Kidney capillary endothelial cell (primary cell): ENCODE measurements around the gene ANKMY2.
A peak's percentile ranks its signal among the peaks of the same experiment; 100 is the strongest.
"Not testable (repeated sequence)": the region's sequence is repeated elsewhere in the genome, so short reads cannot be mapped to it uniquely, and the experiment has no call there.

Source experiments
- DNase-seq: peaks from one replicate; pipeline ENCODE4 v3.0.0-alpha.2; 2018; ENCODE audit warnings: low spot score

Gene ANKMY2

DNA sequence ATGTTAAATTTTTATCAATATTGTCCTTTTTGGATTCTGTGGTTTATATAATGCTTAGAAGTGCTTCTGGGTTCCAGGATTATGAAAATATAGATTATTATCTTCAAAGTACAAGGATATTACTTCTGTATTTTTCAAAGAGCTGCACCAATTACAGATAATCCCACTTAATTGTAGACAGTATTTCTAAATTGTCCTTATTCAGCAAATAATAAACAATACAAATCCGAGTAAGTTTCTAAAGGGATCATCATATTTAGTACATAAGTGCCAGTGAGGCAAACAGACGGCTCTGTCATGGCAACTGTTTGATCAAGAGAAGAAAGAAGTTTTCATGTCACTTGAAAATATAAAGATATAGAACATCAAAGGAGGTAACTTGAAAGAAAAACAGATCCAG is 19.2 kb downstream of the ANKMY2 start:
- DNase-seq: no peak

DNA sequence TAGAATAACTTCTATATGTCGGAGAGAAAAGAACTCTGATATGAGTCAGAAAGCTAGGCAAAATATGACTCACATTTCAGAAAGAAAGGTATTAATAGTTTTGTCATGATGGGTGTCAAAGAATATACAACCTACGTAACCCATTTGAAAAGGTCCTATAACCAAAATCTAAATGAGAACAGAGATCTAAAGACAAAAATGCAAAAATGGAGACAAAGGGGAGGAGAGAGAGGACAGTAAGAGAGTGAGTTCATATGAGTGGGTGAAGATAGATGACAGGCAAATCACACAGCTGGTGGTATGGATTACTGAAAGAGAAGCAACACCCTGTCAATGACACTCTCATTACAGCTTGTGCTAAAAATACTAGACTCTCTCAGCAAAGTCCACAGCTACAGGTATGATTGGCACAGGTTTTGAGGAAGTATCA is 25.6 kb downstream of the ANKMY2 start:
- DNase-seq: no peak

DNA sequence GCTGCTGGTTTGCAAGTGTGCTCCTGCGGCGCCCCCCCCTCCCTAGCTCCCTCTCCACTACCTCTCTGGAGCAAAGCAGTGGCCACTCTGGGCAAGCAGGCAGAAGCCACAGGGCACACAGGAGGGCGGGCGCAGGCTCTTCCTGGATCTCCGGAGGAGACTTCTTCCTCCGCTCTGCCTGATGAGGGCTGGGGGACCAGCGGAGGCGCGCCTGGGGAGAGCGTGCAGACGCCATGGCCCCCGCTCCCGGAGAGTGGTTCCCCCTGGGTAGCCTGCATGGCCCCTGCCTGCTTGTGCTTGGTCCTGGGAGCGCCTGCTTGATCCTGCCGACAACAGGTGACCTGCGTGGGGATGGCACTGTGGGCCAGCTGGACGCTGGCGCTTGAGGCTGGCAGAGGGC is 29.0 kb downstream of the ANKMY2 start:
- no peak for DNase-seq

DNA sequence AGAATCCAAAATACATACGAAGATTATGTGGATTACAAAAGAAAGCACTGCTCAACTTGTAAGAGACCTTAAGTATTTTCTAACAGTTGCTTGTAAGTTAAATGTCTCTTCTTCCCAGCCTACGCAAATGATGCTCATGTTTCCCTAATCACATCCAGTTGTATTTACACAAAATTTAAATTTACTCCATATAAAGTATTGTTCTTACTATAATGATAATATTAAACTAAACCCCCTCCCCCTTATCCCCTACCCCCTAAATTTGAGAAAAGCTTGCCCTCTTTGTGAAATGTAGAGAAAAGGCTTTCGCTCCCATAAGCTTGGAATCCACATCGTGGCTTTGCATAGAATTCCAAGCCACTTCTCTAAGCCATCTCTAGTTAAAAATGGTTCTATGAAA is 29.4 kb downstream of the ANKMY2 start:
- no peak for DNase-seq

DNA sequence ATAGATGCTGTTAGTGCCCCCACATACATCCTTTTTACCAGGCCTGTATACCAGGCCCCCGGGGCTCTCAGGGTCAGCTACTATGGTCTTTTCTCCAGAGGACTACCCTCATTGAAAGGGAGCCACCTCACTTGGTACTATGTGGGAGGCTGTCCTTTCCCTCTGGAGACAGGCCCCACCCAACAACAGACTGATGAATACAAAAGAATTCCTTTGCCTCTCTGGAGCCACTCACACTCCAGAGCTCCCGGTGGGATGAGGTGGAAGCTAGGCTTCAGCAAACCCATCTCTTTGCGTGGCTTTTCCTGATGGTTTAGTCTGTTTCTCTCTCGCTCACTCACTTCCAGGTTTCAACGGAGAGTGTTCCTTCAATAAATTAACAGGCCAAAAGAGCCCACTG is 30.3 kb downstream of the ANKMY2 start:
- no peak for DNase-seq

DNA sequence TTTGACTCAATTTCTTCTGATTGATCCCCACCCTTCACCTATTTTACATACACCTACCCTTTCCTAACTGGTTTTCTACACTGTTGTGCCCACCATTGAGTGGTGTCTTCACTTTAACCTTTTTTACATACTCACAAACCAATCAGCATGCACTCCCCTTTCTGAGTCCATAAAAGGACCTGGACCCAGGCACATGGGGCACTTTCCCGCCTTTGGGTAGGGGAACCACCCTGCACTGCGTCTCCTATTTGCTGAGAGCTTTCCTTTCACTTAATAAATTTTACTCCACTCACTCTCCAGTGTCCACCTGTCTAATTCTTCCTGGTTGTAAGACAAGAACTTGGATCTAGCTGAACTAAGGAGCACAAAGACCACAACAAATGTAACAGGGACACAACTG is 33.8 kb downstream of the ANKMY2 start:
- no peak for DNase-seq

DNA sequence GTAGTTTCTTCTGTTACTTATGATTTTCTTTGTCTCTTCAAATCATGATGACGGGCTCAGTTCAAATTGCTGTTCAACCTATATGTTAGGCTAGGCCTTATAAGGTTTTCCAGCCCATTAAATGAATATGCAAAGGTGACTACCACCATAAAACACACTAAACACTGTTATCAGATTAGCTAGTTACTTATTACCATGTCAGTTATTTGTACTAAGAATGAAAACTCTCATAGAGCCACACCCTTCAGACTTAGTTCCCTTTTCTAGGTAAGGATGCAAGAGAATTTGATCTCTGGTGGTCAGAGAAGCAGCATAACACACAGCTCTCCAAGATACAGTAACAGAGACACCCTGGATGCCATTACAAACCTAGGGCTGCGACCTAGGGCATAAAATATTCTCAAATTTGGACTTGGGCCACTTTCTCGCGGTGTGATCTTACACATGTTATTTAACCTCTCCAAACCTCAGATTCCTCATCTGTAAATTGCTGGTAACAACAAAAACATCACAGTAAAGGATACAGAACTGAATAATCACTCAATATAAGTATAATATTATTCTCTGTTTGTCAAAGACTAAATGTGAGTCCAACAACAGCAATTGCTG is 35.6 kb downstream of the ANKMY2 start:
- DNase-seq: no peak

DNA sequence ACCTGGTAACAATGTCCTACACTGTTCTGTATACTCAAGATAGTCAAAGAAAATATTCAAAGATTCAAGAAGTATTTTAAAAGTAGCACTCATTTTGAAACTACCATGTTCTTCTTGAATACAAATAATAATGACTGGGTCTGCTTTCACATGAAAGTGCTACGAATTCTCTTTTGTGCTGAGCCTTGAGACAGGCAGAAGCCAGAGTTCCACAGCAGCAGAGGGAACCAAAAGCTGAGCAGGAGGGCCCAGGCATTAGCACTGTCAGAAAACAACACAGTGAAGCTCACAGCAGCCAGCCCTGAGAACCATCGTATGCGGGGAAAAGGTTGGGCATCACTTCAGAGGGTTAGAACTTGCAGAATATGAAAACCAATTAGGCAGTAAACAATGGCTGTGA is 38.9 kb downstream of the ANKMY2 start:
- no peak for DNase-seq

DNA sequence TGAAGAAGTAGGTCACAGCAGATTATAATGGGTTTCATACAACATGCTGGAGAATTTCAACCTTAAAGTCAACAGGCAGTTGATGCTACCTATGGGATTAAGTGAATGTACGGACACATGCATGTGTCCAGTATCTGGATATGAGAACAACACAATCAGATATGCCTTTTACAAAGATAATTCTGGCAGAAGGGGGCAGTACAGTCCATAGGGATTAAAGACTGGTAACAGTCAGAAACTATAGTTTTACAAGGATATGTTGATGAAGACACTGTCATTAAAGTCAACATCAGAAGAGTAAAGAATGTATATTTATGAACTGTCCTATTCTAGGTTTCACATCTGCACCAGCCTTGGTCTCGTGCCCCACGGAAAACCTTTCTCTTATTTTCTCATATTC is 41.5 kb downstream of the ANKMY2 start:
- DNase-seq: peak; percentile 2

DNA sequence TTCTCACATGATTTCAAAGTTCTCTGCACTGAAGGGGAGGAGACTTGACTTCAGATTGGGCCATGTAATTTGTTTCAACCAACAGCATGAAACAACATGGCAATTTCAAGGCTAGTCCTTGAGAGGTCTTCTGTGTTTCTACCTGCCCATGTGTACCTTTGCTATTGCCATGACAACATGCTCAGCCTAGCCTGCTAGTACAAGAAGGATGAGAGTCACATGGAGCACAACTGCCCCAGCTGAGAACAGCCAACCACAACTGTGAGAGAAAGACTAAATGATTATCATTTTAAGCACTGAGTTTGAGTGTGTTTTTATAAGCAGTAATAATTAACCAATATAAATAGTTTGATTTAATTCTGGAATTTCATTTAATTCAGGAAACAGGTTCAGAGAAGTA is 41.9 kb downstream of the ANKMY2 start:
- DNase-seq: no peak

DNA sequence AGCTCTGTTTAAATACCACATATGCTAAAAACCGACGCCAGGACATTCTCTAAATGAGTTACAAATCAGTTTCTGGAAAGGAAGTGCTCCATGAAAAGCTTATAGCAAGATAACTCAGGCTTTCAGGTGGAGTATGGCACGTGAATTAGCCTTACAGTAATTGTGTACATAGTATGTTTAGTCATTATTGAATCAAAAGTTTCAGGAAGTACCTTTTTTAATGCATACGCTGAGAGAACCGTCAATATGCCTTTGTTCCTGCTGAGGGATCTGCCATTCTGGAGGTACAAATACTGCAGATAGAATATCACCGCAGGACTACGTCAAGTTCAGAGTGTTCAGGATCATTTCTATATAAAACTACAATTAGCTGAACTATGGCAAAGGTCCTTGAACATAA is 45.7 kb downstream of the ANKMY2 start:
- DNase-seq: no peak

DNA sequence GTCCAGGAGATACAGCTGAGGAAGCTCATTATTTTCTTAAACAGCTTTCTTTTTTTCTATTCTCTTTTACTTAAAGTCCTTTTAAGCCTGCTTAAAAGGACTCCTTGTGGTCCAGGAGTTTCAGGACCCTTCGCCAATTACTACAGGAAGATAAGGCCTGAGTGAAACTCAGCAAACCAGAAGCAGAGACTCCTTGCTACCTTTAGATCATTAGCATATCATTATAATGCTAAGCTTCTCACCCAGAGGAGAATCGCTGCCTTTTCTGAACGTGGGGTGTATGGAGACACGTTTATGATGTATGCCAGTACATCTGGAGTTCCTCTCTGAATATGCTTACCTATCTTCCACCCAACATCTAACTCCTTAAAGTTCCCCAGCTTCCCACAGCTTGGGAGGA is 47.5 kb downstream of the ANKMY2 start:
- DNase-seq: no peak

DNA sequence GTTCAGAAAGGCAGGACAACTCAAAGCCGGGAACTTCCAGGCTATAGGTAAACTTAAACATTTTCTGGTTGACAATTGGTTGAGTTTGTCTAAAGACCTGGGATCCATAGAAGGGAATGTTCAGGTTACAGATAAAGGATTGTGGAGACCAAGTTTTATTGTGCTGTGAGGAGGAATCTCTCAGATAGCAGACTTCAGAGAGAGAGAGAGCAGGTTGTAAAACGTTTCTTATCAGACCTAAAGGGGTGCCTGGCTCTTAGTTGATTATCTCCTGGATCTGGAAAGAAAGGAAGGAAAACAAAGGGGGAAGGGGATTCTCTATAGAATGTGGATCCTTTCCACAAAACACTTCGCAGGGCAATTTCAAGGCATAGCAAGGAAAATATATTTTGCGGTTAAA is 50.0 kb downstream of the ANKMY2 start:
- DNase-seq: not testable (repeated sequence)

DNA sequence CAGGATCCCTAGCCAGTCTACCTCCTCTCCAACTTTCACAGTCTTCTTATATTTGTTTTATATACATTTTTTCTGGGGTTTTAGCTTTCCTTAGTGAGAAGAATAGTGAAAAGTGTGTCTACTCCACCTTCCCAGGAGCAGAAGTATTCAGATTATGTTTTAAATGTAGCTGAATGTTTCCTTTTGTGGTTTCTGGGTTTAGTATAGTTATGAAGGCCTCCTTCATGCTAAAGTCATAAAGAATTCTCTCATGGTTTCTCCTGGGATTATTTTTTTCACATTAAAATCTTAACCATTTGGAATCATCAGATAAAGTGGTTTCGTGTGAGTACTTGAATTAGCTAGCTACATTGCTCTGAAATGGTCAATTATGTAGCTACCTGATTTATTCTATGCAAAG is 50.9 kb downstream of the ANKMY2 start:
- no peak for DNase-seq

DNA sequence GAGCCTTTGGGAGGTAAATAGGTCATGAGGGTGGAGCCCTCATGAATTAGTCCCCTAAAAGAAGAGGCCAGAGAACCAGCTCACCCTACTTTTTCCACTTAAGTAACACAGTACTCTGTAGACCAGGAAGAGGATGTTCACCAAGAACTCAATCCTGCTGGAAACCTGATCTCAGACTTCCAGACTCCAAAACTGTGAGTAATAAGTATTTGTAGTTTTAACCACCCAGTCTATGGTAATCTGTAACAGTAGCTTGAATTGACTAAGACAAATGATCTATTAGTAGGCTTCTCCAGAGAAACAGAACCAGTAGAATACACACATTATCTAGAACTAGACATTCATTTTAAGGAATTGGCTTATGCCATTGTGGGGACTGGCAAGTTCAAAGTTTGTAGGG is 51.5 kb downstream of the ANKMY2 start:
- no peak for DNase-seq

DNA sequence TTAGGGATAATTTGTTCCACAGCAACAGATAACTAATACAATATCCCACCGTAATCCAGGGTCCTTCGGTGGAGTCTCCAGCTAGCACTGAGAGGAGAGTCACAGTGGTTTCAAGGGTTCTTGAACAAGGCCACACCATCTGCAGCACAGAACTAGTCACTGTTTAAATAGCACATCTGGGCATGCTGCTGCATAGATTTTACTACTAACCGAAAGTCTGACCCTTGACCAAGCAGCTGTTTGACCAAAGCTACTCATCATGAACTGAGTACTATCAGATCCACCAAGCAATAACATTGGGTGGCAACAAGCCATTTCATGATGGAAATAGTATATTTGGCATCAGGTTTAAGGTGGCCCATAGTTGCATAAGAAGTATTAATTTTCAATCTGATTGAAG is 53.2 kb downstream of the ANKMY2 start:
- DNase-seq: no peak

DNA sequence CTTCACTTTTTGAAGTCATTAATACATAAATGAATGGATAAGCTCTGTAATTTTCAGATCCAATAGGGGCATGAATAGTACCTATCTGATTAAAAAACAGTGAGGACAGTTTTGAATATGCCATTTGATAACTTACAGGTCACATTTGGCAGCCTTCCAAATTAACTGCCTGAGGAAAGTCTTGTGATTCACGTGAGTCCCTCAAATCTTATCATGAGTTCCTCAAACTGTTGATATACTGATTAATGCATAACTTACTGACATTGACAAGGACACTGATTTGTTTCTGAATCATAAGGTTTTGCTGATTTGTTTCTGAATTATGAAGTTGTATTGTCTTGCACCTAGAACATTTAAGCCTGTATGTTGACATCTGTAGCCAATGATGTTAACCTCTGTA is 55.1 kb downstream of the ANKMY2 start:
- DNase-seq: no peak

DNA sequence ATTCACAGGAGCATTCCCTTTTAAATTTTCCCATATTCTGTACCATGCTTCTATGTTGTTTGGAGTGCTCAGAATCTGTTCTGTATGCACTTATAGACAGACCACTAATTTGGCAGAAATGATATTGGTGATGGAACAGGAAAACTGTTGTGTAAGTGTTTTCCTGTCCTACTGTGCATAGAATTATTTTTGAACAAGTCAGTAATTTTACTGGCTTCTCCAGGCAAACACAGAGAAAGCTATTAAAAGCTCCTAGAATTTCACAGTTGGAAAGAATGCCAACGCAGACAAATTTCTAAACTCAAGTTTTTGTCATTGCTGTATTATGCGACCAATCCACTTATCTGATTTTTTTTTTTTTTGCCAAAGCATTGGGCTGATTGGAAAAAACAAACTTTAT is 55.7 kb downstream of the ANKMY2 start:
- DNase-seq: no peak

DNA sequence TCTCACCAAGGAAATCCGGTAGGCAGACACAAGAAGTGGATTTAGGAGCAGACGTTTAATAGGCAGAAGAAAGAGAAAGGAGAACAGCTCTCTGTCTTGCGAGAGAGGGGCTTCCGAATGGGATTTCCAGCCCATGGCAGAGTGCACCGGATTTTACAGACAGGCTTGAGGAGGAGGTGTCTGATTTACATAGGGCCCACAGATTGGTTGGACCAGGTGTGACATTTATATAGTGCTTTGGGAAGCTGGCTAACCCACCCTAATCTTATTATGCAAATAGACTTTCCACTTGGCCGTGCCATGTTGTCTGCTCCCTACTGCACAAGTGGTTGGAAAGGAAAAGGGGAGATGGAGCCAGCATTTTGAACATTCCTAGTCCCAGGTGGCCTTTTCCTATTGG is 57.8 kb downstream of the ANKMY2 start:
- no peak for DNase-seq

DNA sequence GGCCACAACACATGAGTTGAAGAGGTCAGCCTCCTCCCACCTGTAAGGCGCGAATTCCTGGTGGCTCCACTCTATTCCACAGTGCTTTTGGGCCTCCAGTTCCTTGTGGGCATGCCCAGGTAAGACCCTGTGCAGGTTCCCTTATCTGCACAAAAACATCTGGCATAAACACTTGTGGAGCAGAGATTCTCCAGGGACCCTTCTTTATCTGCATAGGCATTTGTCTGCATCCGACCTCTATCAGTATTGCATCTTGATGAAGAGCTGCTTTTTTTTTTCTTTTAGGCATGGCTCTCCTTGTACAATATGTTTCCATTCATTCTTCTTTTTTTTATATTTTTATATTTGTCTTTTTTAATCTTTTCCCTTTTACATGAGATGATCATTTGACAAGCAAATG is 58.4 kb downstream of the ANKMY2 start:
- DNase-seq: no peak

DNA sequence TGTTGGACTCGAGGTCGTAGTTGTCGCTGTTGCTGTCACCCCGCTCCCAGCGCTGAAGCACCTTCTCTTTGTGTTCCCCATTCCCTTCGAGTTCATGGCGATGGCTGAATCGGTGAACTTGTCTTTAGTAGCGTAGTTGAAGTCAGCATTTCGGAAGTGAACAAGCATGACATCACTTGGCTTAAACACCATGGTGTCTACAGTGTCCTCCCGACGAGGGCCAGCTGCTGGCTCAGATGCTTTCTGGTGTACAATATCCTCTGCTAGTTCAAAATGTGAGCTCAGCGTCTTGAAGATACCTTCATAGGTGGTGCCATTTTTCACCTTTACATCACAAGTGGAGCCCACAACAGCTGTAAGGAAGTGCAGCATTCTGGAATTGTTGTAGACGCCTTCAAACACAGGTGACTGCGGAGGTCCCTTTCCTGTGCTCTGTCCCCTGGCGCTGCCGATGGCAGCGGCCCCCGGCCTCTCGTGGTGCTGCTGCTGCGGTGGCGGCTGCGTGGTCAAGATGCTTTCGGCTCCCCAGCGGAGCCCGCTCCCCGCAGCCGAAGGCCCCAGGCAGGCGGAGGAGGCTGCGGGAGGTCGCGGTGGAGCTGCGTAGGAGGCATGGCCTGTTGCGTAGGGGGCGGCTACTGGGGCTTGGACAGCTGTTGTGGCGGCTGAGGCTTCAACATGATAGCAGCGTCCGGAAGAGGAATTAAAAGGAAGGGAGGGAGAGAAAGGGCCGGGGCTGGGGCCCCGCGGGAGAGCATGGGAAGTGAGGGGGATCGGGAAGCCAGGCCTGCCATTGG is 59.3 kb downstream of the ANKMY2 start:
- DNase-seq: no peak

DNA sequence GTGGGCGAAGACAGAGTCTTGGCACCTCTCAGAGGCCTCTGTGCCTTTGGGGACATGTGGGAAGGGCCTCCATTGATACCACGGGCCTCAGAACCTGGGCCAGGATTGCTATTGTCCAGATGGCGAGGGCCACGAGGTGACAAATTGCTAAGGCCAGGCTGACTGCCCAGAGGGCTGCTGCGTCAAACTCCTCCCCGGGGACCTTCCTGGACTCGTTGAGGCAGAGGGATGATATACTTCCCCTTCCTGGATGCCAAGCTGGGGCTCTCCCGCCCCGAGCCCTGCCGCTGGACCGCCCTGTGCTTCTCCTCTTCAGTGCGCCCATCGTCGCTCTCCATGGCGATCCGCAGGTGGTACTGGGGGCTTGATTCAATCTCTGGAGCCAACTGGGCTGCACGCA is 60.0 kb downstream of the ANKMY2 start:
- no peak for DNase-seq

DNA sequence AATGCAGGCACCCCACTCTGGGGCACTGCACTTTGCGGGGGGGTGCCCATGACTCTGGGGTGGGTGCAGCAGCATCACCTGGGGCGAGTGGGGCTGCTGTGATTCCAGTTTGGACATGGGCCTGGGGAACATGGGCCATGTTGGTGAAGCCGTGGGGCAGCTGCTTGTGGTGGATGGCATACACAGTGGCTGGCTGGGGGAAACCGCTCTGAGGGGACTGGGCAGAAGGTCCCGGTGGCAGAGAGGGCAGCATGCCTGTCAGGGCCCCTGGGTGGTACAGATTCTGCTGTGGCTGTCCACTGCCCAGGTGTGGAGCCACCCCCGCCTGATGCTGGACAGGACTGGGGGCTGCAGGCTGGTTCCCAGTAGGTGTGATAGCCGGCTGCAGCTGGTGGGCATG is 61.7 kb downstream of the ANKMY2 start:
- DNase-seq: no peak

DNA sequence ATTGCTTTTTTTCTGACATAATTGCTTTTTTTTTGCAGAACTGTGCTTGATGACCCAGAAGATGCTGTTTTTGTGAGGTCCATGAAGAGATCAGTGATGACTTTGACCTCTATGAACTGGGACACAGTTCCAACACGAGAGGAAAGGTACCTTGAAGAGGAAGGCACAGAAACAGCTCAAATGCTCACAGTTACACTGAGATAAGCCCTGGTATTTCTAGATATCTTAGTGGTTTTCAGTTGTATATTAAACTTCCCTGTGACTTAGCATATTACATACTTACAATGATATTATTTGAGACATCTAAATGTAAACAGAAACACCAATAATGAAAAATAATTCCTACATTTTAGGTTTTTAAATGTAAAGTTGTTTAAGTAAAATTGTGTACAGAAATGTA is 64.3 kb downstream of the ANKMY2 start:
- DNase-seq: no peak
